HepG2 (cell line): ENCODE results near the gene NPB. TPM values are rescaled to one million over a fixed set of nuclear protein-coding genes. Genes with fewer than 3 reads are reported as not detected.

Experiments
- ADNP ChIP-seq: sonication (generic); formaldehyde crosslinking; IDR thresholded peaks from 2 replicates; pipeline ENCODE4 v1.4.0; 2020; ENCODE audit warnings: missing genetic modification reagents
- BRD4 ChIP-seq: sonication (generic); formaldehyde crosslinking; IDR thresholded peaks from 2 replicates; pipeline ENCODE4 v1.4.0; 2020; ENCODE audit warnings: missing genetic modification reagents
- CEBPZ ChIP-seq: IDR thresholded peaks from 2 replicates; pipeline ENCODE4 v1.6.1; 2012; ENCODE audit warnings: low read length, improper control_type of control experiment
- CREBL2 ChIP-seq: sonication (generic); formaldehyde crosslinking; IDR thresholded peaks from 2 replicates; pipeline ENCODE4 v1.8.1; 2023; ENCODE audit warnings: missing genetic modification reagents, mild to moderate bottlenecking, borderline replicate concordance
- KAT7 ChIP-seq: IDR thresholded peaks from 2 replicates; pipeline ENCODE4 v1.6.1; 2018; ENCODE audit warnings: borderline replicate concordance, missing compliant biosample characterization
- KDM5B ChIP-seq: sonication (generic); formaldehyde crosslinking; IDR thresholded peaks from 2 replicates; pipeline ENCODE4 v1.4.0; 2020; ENCODE audit warnings: missing genetic modification reagents, mild to moderate bottlenecking, borderline replicate concordance
- MBNL3 ChIP-seq: fragments of 250-450 bp; sonication (Bioruptor Pico); conservative IDR thresholded peaks from 2 replicates; pipeline ENCODE4 v1.8.0; 2022; ENCODE audit warnings: mild to moderate bottlenecking, inconsistent platforms
- NR2C2 ChIP-seq: sonication (generic); formaldehyde crosslinking; IDR thresholded peaks from 2 replicates; pipeline ENCODE4 v1.4.0; 2020; ENCODE audit warnings: missing genetic modification reagents, mild to moderate bottlenecking, moderate library complexity, borderline replicate concordance
- NR2F2 ChIP-seq: IDR thresholded peaks from 2 replicates; pipeline ENCODE4 v1.6.1; 2012; ENCODE audit warnings: low read depth, inconsistent platforms, borderline replicate concordance
- PITX1 ChIP-seq: sonication (generic); formaldehyde crosslinking; IDR thresholded peaks from 2 replicates; pipeline ENCODE4 v1.5.1; 2020; ENCODE audit warnings: mild to moderate bottlenecking, missing genetic modification reagents
- PREB ChIP-seq: sonication (generic); formaldehyde crosslinking; IDR thresholded peaks from 2 replicates; pipeline ENCODE4 v1.4.0; 2020; ENCODE audit warnings: missing genetic modification reagents
- SIN3B ChIP-seq: fragments of 150-350 bp; IDR thresholded peaks from 2 replicates; pipeline ENCODE4 v1.6.1; 2014; ENCODE audit warnings: low read length
- SMAD3 ChIP-seq: sonication (generic); formaldehyde crosslinking; IDR thresholded peaks from 2 replicates; pipeline ENCODE4 v1.4.0; 2020; ENCODE audit warnings: missing genetic modification reagents
- SYNCRIP ChIP-seq: fragments of 200-400 bp; formaldehyde crosslinking; IDR thresholded peaks from 2 replicates; pipeline ENCODE4 v1.6.1; 2018; ENCODE audit warnings: mild to moderate bottlenecking, low read depth, low read length; ENCODE audit not compliant: insufficient read depth
- TEF ChIP-seq: sonication (generic); formaldehyde crosslinking; IDR thresholded peaks from 2 replicates; pipeline ENCODE4 v1.5.0; 2020; ENCODE audit warnings: missing genetic modification reagents
- U2AF2 ChIP-seq: fragments of 200-400 bp; formaldehyde crosslinking; IDR thresholded peaks from 2 replicates; pipeline ENCODE4 v1.6.1; 2017; ENCODE audit warnings: low read depth, mild to moderate bottlenecking, low read length
- ZFP90 ChIP-seq: sonication (generic); formaldehyde crosslinking; IDR thresholded peaks from 2 replicates; pipeline ENCODE4 v1.8.0; 2022; ENCODE audit warnings: missing genetic modification reagents, mild to moderate bottlenecking, inconsistent platforms, borderline replicate concordance
- ZNF205 ChIP-seq: IDR thresholded peaks from 2 replicates; pipeline ENCODE4 v1.6.1; 2018; ENCODE audit warnings: missing biosample characterization, missing genetic modification reagents
- ZNF446 ChIP-seq: sonication (generic); formaldehyde crosslinking; IDR thresholded peaks from 2 replicates; pipeline ENCODE4 v1.5.0; 2020; ENCODE audit warnings: mild to moderate bottlenecking, missing genetic modification reagents
- ZNF543 ChIP-seq: sonication (generic); formaldehyde crosslinking; IDR thresholded peaks from 2 replicates; pipeline ENCODE4 v1.4.0; 2020; ENCODE audit warnings: mild to moderate bottlenecking, missing genetic modification reagents
- ZNF546 ChIP-seq: sonication (generic); formaldehyde crosslinking; conservative IDR thresholded peaks from 2 replicates; pipeline ENCODE4 v1.8.1; 2023; ENCODE audit warnings: mild to moderate bottlenecking, missing genetic modification reagents
- ZNF775 ChIP-seq: sonication (generic); formaldehyde crosslinking; IDR thresholded peaks from 2 replicates; pipeline ENCODE4 v1.4.0; 2020; ENCODE audit warnings: missing genetic modification reagents, mild to moderate bottlenecking, moderate library complexity, borderline replicate concordance
- ZNF784 ChIP-seq: sonication (generic); formaldehyde crosslinking; IDR thresholded peaks from 2 replicates; pipeline ENCODE4 v1.5.1; 2020; ENCODE audit warnings: missing genetic modification reagents, mild to moderate bottlenecking, borderline replicate concordance
- ZSCAN20 ChIP-seq: sonication (generic); formaldehyde crosslinking; IDR thresholded peaks from 2 replicates; pipeline ENCODE4 v1.4.0; 2020; ENCODE audit warnings: missing genetic modification reagents, mild to moderate bottlenecking, borderline replicate concordance
- ZZZ3 ChIP-seq: sonication (generic); formaldehyde crosslinking; IDR thresholded peaks from 2 replicates; pipeline ENCODE4 v1.4.0; 2020; ENCODE audit warnings: missing genetic modification reagents, mild to moderate bottlenecking, borderline replicate concordance
- polyA plus RNA-seq, 8 experiments: library from polyadenylated mRNA; depleted of rRNA in 3 of 8; stranded (reverse) in 7 of 8; unstranded in 1 of 8; fragments of >200 nt; fragmentation: Illumina TruSeq in 4 of 8; extraction: Trizol in 4 of 8; gene quantifications; 2 replicates each; pipeline versions ENCODE4 v1.2.1 to v1.2.3, GENCODE V29; 2011 to 2016; ENCODE audit warnings: low read depth in 4 of 8, missing spikeins in 1 of 8, mixed read lengths in 1 of 8; ENCODE audit not compliant: insufficient read depth in 1 of 8
- total RNA-seq, 5 experiments: library from RNA; depleted of rRNA; stranded (reverse); fragments of >200 nt; fragmentation: Illumina TruSeq; extraction: Trizol; gene quantifications; 2 replicates each; pipeline ENCODE4 v1.2.3, GENCODE V29; 2016; ENCODE audit warnings: low read depth in 1 of 5

NPB gene
- total and polyA plus RNA-seq, 2 of the 13 experiments (the other 11 are each of a cell fraction or from before 2014, with no cell fraction given), result 0.11 to 0.93 TPM

GRCh38 chr17:81910840-81911276, 8.8 kb downstream of the NPB start (continued):
- TF ChIP-seq KAT7 (CRISPR knock-in tag) (0 out of 2 replicates have a peak, but pooled peaks have one; percentile 64), PREB (CRISPR knock-in tag) (no peak), ZNF543 (no peak), CREBL2 (no peak), ZNF784 (CRISPR knock-in tag) (no peak; the same call in 1 of the 2 replicates), NR2C2 (CRISPR knock-in tag) (peak; percentile 69; the same call in 1 of the 2 replicates), CEBPZ (no peak), TEF (CRISPR knock-in tag) (0 out of 2 replicates have a peak, but pooled peaks have one; percentile 9), PITX1 (CRISPR knock-in tag) (peak; percentile 12; the same call in 1 of the 2 replicates), ZNF446 (peak; percentile 48; the same call in 1 of the 2 replicates), SIN3B (no peak), ZNF546 (CRISPR knock-in tag) (no peak), ZSCAN20 (CRISPR knock-in tag) (peak; percentile 13; the same call in 1 of the 2 replicates), MBNL3 (CRISPR knock-in tag) (no peak), ZNF205 (0 out of 2 replicates have a peak, but pooled peaks have one; percentile 7), U2AF2 (0 out of 2 replicates have a peak, but pooled peaks have one; percentile 19), SYNCRIP (no peak), ADNP (CRISPR knock-in tag) (no peak), NR2F2 (no peak), ZZZ3 (CRISPR knock-in tag) (no peak), KDM5B (CRISPR knock-in tag) (0 out of 2 replicates have a peak, but pooled peaks have one; percentile 59), BRD4 (peak; percentile 39; the same call in 1 of the 2 replicates), ZFP90 (0 out of 2 replicates have a peak, but pooled peaks have one; percentile 4), SMAD3 (CRISPR knock-in tag) (no peak), ZNF775 (CRISPR knock-in tag) (no peak)
